ENCODE data around the gene KIF24. TPM values are rescaled to one million over a fixed set of nuclear protein-coding genes. Genes with fewer than 3 reads are reported as not detected.

Gene KIF24
- total and polyA plus RNA-seq, 2 of the 8 experiments (the other 6 are each of a cell fraction or from before 2014, with no cell fraction given) = 2.7 to 3.9 TPM

GRCh38 chr9:34378376-34379060 is 49.5 kb upstream of the KIF24 start:
- no peak overlapping the region for H3K23ac ChIP-seq (ENCODE audit: insufficient read length)
- no peak overlapping the region for H4K8ac ChIP-seq (ENCODE audit: extremely low read depth, insufficient read depth, low read length)
- H3K4me2 ChIP-seq (ENCODE audit: insufficient read depth in 1 of 2, low read depth in 2 of 2, low read length in 2 of 2) = no peak overlapping the region; a peak in 1 of 4 replicates
- no peak overlapping the region for H3K56ac ChIP-seq (replicated peaks; ENCODE audit: insufficient read length, low read depth, low read length)
- no peak for DNase-seq (ENCODE audit: low read depth in 1 of 2, low spot score in 2 of 2)
- H2BK15ac ChIP-seq (ENCODE audit: low read length) = no peak overlapping the region
- no peak overlapping the region for H2AFZ ChIP-seq (ENCODE audit: low read length)
- ChIA-PET CTCF (ENCODE audit: partially characterized antibody) (interaction anchor here (0.6 to 19.4 kb wide), 29 partner anchors 8 to 564 kb away, joined by 3 to 350 read pairs (median 3); no protein-coding TSS in a partner anchor), POLR2A (ENCODE audit: partially characterized antibody) (interaction anchor here (0.7 to 1.5 kb wide), 2 partner anchors 124 to 329 kb away, joined by 3 to 7 read pairs; no protein-coding TSS in a partner anchor)
- H3K27ac ChIP-seq (ENCODE audit: low read depth, low read length) = no peak overlapping the region
- no peak overlapping the region for H3K4ac ChIP-seq (replicated peaks; ENCODE audit: insufficient read length, low read depth, low read length)
- H3K79me2 ChIP-seq (ENCODE audit: control insufficient read depth in 1 of 2, insufficient read depth in 2 of 2, low read length in 2 of 2) = no peaks in the 10 kb centered on the region
- no peaks in the 10 kb centered on the region for H3K9me3 ChIP-seq (ENCODE audit: insufficient read depth in 2 of 2, low read depth in 1 of 2, low read length in 1 of 2)
- WGBS, 2 experiments (ENCODE audit: extremely low coverage in 1 of 2, insufficient coverage in 1 of 2, insufficient read length in 1 of 2, insufficient replicate concordance in 2 of 2, low coverage in 1 of 2, low lambda C conversion rate in 2 of 2, missing lambda C conversion rate in 1 of 2) = 79% methylated on average over 3 of the region's 3 CpGs; no CpG with 5 or more reads in 1 of the 2 experiments
- H4K20me1 ChIP-seq (replicated peaks in 1 of 2; ENCODE audit: control insufficient read depth in 1 of 2, insufficient read depth in 2 of 2, low read length in 2 of 2) = no peaks in the 10 kb centered on the region
- no peak overlapping the region for H3K14ac ChIP-seq (ENCODE audit: insufficient read length)
- H3K23me2 ChIP-seq (ENCODE audit: low read depth, low read length) = peaks cover 33% of the 10 kb centered on the region
- H4K5ac ChIP-seq (ENCODE audit: insufficient read length, low read depth, low read length) = no peak overlapping the region
- no peaks in the 10 kb centered on the region for H3K36me3 ChIP-seq (ENCODE audit: control insufficient read depth in 2 of 4, insufficient read depth in 4 of 4, low read length in 3 of 4)
- no peak for FAIRE-seq
- no peak overlapping the region for H3K18ac ChIP-seq (ENCODE audit: extremely low read depth, low read length)
- H2BK20ac ChIP-seq (ENCODE audit: low read length) = no peak overlapping the region
- H3K27me3 ChIP-seq (replicated peaks in 1 of 4; ENCODE audit: control insufficient read depth in 3 of 4, extremely low read depth in 1 of 4, insufficient read depth in 3 of 4, low read length in 3 of 4) = peaks cover 3 to 34% (median 32%) of the 10 kb centered on the region in 4 experiments
- no peak overlapping the region for H2BK120ac ChIP-seq (replicated peaks; ENCODE audit: low read depth, low read length)
- no peaks in the 10 kb centered on the region; the same call in 1 of the 2 replicates for H3K79me1 ChIP-seq (ENCODE audit: low read depth, low read length)
- no peak overlapping the region for H4K91ac ChIP-seq (replicated peaks; ENCODE audit: insufficient read length, low read length)
- peaks cover 6 to 15% (median 7%) of the 10 kb centered on the region in 4 experiments for H3K4me1 ChIP-seq (replicated peaks in 1 of 4; ENCODE audit: control insufficient read depth in 3 of 4, insufficient read depth in 4 of 4, low read length in 3 of 4)
- no peak overlapping the region for H3K9ac ChIP-seq (replicated peaks in 1 of 4; ENCODE audit: extremely low read depth in 1 of 4, low read depth in 3 of 4, low read length in 3 of 4)
- no peak overlapping the region for H2BK12ac ChIP-seq (ENCODE audit: low read depth, low read length)
- no peak overlapping the region for H2AK5ac ChIP-seq (ENCODE audit: low read depth, low read length)
- no peak overlapping the region for H3K4me3 ChIP-seq (ENCODE audit: extremely low read depth in 1 of 4, insufficient read depth in 2 of 4, low read depth in 3 of 4, low read length in 4 of 4)
- H2BK5ac ChIP-seq (ENCODE audit: low read depth, low read length) = no peak overlapping the region
- TF ChIP-seq RXRA (IDR thresholded peaks at IDR 0.05; ENCODE audit: insufficient read depth, low read depth, low read length) (no peak), POLR2A (IDR thresholded peaks at IDR 0.05; ENCODE audit: control extremely low read depth in 1 of 2, low read depth in 2 of 2, low read length in 2 of 2) (no peak), BCL11A (IDR thresholded peaks at IDR 0.05; ENCODE audit: low read depth in 2 of 2, low read length in 2 of 2) (no peak), CTCF (IDR thresholded peaks at IDR 0.05; ENCODE audit: control extremely low read depth in 1 of 3, insufficient read depth in 1 of 3, low read depth in 1 of 3, low read length in 3 of 3) (no peak), ZNF274 (IDR thresholded peaks at IDR 0.05; ENCODE audit: borderline replicate concordance, extremely low read depth, low read length) (no peak), BRCA1 (IDR thresholded peaks at IDR 0.05; ENCODE audit: low read depth, low read length) (no peak), EZH2 (IDR thresholded peaks at IDR 0.05; ENCODE audit: low read depth, low read length, severe bottlenecking) (no peak), CTBP2 (IDR thresholded peaks at IDR 0.05; ENCODE audit: borderline replicate concordance, insufficient read depth, insufficient read length, low read length) (no peak), SIRT6 (IDR thresholded peaks at IDR 0.05; ENCODE audit: low read length) (no peak), JUND (IDR thresholded peaks at IDR 0.05; ENCODE audit: low read length) (no peak)

Measured in H1 (cell line).